Stomach (tissue), 4 donors: ENCODE results near the gene PSD.

ENCODE experiments used
- EP300 ChIP-seq: sonication (generic); formaldehyde crosslinking; IDR thresholded peaks from one replicate; pipeline ENCODE4 v1.6.1; 2017; ENCODE audit warnings: antibody characterized with exemption
- POLR2A ChIP-seq, 4 donors: fragments of 450-650 bp; IDR thresholded peaks; one replicate each; pipeline ENCODE4 v1.6.1; 2016; ENCODE audit warnings: antibody characterized with exemption in 4 of 4, control low read depth in 2 of 4, mild to moderate bottlenecking in 1 of 4, moderate library complexity in 1 of 4

- TF ChIP-seq POLR2A (IDR thresholded peaks at IDR 0.05) (no peak), EP300 (no peak)
Measured at GRCh38 chr10:102450124-102450373, 31.5 kb upstream of the PSD start.
